Suprapubic skin (tissue), 4 donors: Measurements from ENCODE around the gene CDH8.

ENCODE experiments used
- EP300 ChIP-seq: sonication (generic); formaldehyde crosslinking; IDR thresholded peaks from one replicate; pipeline ENCODE4 v1.6.1; 2017; ENCODE audit warnings: antibody characterized with exemption
- POLR2A ChIP-seq, 2 donors: fragments of 450-650 bp; IDR thresholded peaks; one replicate each; pipeline ENCODE4 v1.6.1; 2017; ENCODE audit warnings: antibody characterized with exemption in 2 of 2, mild to moderate bottlenecking in 2 of 2, moderate library complexity in 2 of 2
- POLR2AphosphoS5 ChIP-seq, 3 donors: sonication (generic); formaldehyde crosslinking; IDR thresholded peaks; one replicate each; pipeline ENCODE4 v1.6.1; 2017; ENCODE audit warnings: antibody characterized with exemption in 3 of 3
- TF ChIP-seq, protein P1 (sequence below), 2 donors: fragments of 200-600 bp in 1 of 2; fragments of 450-650 bp in 1 of 2; sonication (generic) in 1 of 2; IDR thresholded peaks; one replicate each; pipeline ENCODE4 v1.5.1; 2016 to 2019; ENCODE audit warnings: antibody characterized with exemption in 2 of 2, mild to moderate bottlenecking in 1 of 2, moderate library complexity in 1 of 2

DNA sequence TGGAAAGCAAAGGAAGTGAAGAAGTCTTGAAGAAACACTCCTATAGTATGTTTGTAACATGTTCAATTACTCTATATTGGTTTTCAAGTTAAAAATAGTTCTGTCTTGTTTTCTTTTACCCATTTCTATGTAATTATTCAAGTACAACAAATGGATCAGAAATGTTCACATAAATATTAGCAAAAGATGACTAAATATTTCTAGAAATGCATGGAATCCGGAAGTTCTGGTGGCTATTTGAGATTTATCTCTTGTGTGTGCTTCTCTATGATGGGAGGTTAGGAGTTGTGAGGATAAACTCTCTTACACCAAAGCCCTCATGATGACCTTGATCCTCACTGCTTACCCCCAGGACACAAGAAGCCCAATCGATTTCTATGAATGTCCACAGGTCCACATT, 237.5 kb downstream of the CDH8 start:
- TF ChIP-seq POLR2A (IDR thresholded peaks at IDR 0.05), result no peak
- TF ChIP-seq, protein P1, sequence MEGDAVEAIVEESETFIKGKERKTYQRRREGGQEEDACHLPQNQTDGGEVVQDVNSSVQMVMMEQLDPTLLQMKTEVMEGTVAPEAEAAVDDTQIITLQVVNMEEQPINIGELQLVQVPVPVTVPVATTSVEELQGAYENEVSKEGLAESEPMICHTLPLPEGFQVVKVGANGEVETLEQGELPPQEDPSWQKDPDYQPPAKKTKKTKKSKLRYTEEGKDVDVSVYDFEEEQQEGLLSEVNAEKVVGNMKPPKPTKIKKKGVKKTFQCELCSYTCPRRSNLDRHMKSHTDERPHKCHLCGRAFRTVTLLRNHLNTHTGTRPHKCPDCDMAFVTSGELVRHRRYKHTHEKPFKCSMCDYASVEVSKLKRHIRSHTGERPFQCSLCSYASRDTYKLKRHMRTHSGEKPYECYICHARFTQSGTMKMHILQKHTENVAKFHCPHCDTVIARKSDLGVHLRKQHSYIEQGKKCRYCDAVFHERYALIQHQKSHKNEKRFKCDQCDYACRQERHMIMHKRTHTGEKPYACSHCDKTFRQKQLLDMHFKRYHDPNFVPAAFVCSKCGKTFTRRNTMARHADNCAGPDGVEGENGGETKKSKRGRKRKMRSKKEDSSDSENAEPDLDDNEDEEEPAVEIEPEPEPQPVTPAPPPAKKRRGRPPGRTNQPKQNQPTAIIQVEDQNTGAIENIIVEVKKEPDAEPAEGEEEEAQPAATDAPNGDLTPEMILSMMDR (IDR thresholded peaks at IDR 0.05), result no peak
- no peak for TF ChIP-seq EP300
- no peak for TF ChIP-seq POLR2AphosphoS5 (IDR thresholded peaks at IDR 0.05)
